HG02623 (cell line): Measurements from ENCODE around the gene CYTH4.

Experiments
- ATAC-seq: cut with Tn5 transposase; IDR thresholded peaks from one replicate; pipeline ENCODE4 v1.9.1; 2021; ENCODE audit warnings: moderate library complexity; ENCODE audit not compliant: unreplicated experiment

The CYTH4 gene

GRCh38 chr22:37269936-37270678 is 12.2 kb upstream of the CYTH4 start:
- ATAC-seq: no peak

DNA sequence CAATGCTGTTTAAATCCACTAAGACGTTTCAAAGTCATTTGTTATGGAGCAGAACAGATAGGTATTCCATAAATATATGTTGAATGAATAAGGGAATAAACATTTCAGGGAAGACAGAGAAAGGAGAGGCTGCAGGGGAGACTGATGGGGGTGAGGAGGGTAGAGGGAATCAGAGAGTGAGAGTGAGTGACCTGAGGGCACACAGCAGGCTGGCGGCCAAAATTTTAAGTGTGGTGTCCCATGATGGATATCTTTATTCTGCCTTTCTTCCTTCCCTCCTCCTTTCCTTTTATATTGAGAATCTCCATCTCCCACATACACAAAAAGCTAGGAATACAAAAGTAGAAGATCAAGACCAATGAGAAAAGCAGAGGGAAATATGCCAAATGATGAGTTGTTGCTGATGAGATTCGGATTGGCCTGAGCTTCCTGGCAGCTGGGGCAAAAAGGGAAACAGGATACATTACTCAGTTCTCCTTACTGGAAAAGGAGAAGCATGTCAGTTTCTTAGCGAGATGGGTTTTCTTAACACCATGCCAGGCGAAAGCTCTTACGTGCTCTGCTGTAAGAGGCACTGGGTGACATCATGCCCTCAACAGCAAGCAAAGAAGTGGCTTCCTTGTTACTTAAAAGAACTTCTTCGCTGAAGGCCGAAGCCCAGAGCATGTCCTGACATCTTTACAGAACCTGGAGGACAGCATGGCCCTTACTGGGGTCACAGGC is 11.2 kb upstream of the CYTH4 start:
- ATAC-seq: no peak

DNA sequence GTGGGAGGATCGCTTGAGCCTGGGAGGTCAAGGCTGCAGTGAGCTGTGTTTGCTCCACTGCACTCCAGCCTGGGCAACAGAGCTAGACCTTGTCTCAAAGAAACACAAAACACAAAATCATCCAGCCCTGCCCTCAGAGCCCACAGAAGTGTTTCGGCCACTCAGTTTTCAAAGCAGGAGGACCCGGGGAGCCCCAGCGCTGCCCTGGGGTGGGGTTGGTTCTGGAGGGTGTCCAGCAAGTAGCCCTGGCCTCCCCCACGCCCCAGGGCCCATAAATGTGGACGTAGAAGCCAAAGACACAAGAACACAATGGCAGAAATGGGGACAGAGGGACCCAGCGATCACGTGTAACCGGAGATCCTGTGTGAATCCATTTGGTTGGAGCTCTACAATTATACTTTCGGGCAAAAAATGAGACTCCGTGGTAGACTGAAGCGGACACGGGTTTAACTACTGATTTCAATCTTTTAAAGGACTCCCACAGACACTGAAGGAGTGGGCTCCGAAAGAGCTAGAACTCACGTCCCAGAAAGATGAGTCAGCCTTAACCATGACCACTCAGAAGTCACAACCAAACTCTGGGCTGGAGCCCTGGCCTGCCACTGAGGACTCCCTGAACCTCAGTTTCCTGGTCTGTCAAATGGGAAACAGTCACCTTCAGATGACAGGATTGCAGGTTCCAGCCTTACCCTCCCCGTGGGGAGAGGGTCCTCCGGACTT is 9.0 kb upstream of the CYTH4 start:
- ATAC-seq: no peak

GRCh38 chr22:37273846-37274225 is 8.5 kb upstream of the CYTH4 start:
- no peak for ATAC-seq

GRCh38 chr22:37274380-37274862 is 7.9 kb upstream of the CYTH4 start:
- ATAC-seq: no peak

GRCh38 chr22:37275134-37275533 is 7.2 kb upstream of the CYTH4 start:
- ATAC-seq: no peak

DNA sequence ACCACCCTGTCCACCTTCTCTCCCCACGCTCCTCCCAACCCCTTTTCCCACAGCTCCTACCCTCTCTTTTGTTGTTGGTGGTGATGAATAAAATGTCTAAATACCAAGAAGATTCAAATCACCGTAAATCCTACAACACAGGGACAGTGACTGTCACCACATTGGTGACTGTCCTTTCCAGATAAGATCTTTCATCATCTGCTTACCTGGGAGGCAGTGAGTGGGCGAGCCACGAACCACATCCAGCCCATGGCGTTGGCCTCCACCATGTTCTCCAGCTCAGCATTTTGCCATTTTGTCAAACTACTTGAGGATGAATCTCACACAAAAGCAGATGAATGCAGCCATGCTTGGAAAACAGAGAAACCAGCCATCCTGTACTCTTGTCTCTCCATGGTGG is 6.7 kb upstream of the CYTH4 start:
- no peak for ATAC-seq

- ATAC-seq: no peak
These were observed 5.5 kb upstream of the CYTH4 start for GRCh38 chr22:37276776-37277175.

DNA sequence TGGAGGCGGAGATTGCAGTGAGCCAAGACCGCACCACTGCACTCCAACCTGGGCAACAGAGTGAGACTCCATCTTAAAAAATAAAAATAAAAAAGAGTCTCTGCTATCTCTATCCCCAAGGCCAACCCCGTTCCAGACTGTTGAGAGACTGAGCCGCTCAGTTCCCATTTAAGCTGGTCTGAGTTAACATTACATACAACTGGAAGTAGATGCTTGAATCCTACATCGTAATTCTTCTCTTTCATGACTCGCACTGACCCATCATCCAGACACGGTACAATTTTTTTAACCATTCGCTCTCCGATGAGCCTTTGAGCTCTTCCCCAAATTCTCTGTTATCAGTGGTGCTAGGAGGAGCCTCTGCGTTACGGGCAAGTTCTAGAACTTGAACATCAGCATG is 4.9 kb upstream of the CYTH4 start:
- ATAC-seq: no peak

DNA sequence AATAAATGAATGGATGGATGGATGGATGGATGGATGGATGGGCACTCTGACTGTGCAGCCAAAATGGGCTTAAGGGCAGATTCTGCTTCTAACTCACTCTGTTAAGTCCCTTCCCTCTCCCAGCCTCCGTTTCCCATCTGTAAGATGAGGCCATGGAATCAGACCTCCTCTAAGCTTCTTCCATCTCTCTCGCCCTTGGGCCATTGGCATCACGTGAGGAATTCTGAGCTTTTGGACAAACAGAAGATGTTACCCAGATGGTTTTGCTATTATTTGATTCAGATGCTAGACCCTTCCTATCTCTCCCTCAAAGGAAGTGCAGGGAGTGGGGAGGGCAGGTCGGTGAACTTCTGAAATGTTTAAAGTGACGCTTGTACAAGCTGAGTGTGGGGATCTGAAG is 4.0 kb upstream of the CYTH4 start:
- no peak for ATAC-seq

GRCh38 chr22:37279331-37280181 is 2.8 kb upstream of the CYTH4 start:
- ATAC-seq: no peak

DNA sequence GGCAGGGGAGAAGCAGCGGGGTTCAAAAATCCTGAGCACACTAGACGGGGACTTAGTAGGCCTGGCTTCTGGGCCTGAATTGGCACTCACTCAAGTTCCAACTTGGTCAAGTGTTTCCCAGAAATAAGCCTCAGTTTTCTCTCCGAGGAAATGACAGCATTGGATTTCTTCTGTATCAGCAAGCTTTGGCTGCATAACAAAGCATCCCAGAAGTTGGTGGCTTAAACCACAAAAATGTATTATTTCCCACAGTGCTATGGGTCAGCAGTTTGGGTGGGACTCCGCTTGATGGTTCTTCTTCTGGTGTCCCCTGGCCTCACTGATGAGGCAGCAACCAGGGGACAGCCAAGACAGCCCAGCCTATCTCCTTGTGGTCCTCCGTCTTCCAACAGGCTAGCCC is 1.6 kb upstream of the CYTH4 start:
- ATAC-seq: no peak

DNA sequence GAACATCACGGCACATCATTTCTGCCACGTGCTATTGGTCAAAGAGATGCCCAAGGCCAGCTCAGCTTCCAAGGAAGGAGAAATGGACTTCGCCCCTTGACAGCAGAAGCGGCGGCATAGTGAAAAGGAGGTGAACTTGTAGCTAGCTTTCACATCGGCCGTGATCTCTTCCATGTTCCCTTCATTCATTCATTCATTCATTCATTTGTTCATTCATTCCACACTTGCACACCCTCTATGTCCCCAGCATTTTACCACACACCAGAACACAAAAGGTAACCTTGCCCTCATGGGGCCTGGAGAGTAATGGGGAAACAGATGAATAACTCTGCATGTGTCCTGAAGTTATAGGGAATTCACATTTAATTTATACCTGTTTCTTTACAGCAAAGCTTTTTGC is 1.1 kb upstream of the CYTH4 start:
- no peak for ATAC-seq

- ATAC-seq: no peak
These were observed 493 bp upstream of the CYTH4 start for GRCh38 chr22:37281646-37282384.

GRCh38 chr22:37283393-37283937 is 1.2 kb downstream of the CYTH4 start:
- ATAC-seq: no peak

GRCh38 chr22:37284126-37284804 is 2.0 kb downstream of the CYTH4 start:
- no peak for ATAC-seq

- no peak for ATAC-seq
These were observed 2.6 kb downstream of the CYTH4 start for GRCh38 chr22:37284805-37285355.

DNA sequence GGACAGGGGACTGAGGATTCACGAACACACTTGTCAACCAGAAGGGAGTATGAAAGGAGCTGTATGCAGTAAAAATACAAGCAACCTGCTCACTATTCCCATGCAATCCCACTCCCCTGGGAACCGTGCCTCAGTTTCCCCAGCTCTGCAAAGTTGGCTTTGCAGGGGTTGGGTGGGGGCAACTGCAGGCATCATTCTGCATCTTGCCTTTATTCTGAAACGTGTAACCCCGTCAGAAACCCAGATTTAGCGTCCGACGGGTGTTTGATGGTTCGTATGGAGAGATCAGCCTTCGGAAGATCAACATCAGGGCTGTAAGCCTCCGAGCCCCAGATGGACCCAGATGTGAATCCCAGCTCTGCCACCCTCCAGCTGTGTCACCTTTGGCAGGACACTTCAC is 3.6 kb downstream of the CYTH4 start:
- no peak for ATAC-seq

GRCh38 chr22:37287550-37287951 is 5.2 kb downstream of the CYTH4 start:
- no peak for ATAC-seq
